GM23248 (cell line): ENCODE data around the gene RERE.

Experiments used
- EZH2 ChIP-seq: fragments of 200-600 bp; sonication (generic); IDR thresholded peaks from 2 replicates; pipeline ENCODE4 v1.6.1; 2018; ENCODE audit warnings: antibody characterized with exemption, mild to moderate bottlenecking; ENCODE audit not compliant: insufficient read depth, poor library complexity, severe bottlenecking
- EZH2phosphoT487 ChIP-seq: fragments of 200-600 bp; sonication (generic); IDR thresholded peaks from 2 replicates; pipeline ENCODE4 v1.6.1; 2018; ENCODE audit warnings: antibody characterized with exemption, moderate library complexity, mild to moderate bottlenecking, low read depth; ENCODE audit not compliant: insufficient read depth

DNA sequence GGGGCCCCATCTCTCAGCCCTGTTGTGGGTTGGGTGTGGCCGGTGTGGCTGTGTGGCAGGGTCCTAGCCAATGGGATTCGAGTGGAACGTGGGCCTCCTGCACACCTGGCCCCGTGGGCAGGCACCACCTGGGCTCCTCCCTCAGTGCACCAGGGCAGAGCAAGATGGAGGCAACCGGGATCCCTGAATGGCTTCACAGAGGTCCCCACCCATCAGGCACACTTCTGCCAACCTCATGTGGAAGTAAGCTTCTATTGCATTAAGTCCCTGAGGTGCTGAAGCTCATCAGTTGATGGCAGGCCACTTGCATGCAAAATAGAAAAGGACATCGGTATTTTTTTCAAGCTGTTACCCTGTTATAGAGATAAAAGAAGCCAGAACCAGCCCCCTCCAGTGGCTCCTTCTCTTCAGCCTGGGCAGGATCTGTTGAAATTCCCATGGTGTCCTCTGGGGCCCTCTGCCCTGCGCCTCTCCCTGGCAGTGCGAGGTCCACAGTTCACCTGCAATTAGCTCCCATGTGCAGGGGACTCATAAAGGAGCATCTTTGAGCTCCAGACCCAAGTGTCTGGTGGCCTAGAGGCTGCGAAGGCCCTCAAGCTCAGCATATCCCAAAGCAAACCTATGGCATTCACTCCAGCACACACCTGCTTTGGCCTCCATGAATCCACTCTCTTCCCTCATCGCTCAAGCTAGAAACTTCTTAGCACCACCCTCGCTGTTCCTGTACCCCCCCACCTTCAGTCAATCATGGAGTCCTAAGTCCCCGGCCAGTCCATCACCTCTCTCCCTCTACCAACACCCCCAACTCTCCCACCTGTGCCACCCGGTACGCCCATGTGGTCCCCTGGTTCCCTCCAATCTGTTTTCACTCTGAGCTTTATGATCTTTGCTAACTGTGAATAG, 501.6 kb downstream of the RERE start:
- TF ChIP-seq EZH2 (no peak), EZH2phosphoT487 (no peak)
